PC-9 (cell line): ENCODE data around the gene APBA1.

ENCODE experiments used
- CTCF ChIP-seq: fragments of 200-600 bp; sonication (generic); conservative IDR thresholded peaks from 2 replicates; pipeline ENCODE4 v1.6.1; 2017; ENCODE audit warnings: mixed run types, antibody characterized with exemption, mild to moderate bottlenecking, moderate library complexity
- EZH2 ChIP-seq: fragments of 200-600 bp; sonication (generic); IDR thresholded peaks from 2 replicates; pipeline ENCODE4 v1.8.0; 2017; ENCODE audit warnings: antibody characterized with exemption, low read depth

GRCh38 chr9:69498470-69498869 is 173.7 kb downstream of the APBA1 start:
- TF ChIP-seq CTCF, result no peak
- no peak for TF ChIP-seq EZH2
